ENCODE measurements around the gene CACNA1C.
"Not testable (repeated sequence)": the region's sequence is repeated elsewhere in the genome, so short reads cannot be mapped to it uniquely, and the experiment has no call there.

Gene CACNA1C

GRCh38 chr12:2664721-2665577, 612.2 kb downstream of the CACNA1C start:
- DNase-seq, result no peak

DNA sequence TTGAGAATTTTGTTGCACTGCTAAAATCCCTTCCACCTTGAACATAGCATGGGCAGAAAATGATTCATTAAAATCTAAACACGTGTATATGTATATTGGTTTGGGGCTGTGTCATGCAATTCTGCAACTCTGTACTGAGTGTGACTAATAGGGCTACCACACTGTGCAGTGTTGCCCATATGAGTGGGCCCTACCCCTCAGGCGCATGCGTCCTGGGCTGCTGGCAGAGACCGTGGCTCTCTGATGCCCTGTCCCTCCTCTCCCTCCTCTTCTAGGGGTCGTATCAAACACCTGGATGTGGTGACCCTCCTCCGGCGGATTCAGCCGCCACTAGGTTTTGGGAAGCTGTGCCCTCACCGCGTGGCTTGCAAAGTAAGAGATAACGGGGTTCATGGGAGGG, 613.6 kb downstream of the CACNA1C start:
- DNase-seq, result no peak

DNA sequence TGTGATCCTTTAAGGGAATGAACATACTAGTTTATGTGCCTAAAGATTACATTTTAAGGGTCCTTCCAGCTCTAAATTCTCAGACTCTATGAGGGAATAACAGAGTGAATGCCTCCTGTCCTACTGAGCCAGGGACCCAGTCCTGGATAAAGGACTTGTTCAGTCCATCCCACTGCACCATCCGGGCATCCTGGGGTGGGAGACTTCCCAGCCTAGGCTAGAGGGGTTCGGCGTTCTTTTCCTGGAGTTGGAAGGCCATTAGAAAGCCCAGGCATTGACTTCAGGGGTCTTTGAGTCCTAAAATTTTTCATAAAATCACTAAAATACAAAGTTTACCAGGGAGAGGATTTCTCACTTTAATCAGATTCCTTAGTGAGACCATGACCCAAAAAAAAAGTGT, 614.1 kb downstream of the CACNA1C start:
- no peak for DNase-seq

DNA sequence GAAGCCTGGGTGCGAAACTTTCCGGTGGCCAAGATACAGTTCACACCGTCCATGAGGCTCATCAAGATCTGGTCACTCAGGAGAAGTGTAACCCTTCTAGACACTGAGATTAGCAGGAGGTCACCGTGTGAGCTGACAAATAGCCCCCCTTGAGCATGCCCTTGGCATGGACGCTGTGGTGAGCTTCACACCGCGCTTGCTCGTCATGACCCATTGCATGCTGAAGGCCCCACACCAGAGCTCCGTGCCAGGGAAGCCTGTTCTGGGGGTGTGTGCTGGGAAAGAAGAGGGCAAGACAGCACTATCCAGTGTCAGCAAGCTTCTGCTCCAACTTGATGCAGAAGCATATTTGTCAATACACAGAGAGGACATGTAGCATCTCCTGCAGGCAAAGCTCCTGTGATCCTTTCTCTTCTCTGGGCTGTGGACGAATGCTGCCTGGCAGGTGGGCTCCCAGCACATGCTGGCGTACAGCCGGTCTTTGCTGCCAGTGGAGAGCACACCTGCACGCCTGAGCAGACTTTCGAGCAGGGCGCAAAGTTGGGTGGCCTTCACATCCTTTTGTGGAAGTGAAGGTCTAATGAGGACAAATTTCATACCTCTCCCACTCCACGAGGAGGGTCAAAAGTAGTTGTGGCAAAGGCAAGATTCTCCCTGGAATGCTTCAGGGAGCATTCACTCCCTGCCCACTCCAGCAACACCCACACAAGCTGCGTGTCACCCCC, 615.1 kb downstream of the CACNA1C start:
- no peak for DNase-seq

- DNase-seq, result no peak
These were observed 616.0 kb downstream of the CACNA1C start for GRCh38 chr12:2668816-2669215.

DNA sequence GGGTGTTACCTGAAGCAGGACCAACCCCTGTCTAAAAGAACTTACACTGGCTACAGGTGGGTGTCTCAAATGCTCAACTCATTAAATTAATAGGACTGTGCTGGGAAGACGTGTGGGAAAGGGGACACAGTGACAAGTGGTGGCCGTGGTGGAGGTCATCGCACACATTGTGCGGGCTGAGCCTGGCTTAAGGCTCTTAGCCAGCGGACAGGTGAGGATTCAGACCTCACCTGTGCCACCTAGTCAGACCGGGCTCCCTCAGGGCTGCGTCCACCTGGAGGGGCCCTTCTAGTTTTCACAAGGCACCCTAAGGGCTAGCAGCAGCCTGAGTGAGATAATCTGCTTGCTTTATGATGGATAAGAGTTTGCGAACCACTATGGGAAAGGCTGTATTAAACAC, 616.8 kb downstream of the CACNA1C start:
- DNase-seq, result no peak

GRCh38 chr12:2672863-2673262, 620.1 kb downstream of the CACNA1C start:
- no peak for DNase-seq

- DNase-seq, result no peak
These were observed 621.4 kb downstream of the CACNA1C start for GRCh38 chr12:2673966-2674810.

DNA sequence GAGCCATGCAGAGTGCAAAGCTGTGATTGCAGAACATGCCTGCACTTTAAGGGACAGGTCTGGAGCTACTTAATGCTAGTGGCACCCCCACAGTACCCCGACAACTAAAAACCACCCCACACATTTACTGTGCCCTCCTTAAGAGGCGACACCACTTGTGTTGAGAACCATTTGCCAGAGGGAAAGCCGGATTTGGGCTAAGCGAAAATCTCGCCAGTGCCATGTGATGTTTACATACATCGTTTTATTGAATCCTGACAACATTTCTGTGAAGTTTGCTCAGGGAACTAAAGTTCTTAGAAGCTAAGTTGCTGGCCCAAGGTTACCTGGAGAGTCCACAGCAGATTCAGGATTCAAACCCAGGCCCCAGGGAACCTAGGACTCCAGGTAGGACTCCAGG, 623.0 kb downstream of the CACNA1C start:
- no peak for DNase-seq

DNA sequence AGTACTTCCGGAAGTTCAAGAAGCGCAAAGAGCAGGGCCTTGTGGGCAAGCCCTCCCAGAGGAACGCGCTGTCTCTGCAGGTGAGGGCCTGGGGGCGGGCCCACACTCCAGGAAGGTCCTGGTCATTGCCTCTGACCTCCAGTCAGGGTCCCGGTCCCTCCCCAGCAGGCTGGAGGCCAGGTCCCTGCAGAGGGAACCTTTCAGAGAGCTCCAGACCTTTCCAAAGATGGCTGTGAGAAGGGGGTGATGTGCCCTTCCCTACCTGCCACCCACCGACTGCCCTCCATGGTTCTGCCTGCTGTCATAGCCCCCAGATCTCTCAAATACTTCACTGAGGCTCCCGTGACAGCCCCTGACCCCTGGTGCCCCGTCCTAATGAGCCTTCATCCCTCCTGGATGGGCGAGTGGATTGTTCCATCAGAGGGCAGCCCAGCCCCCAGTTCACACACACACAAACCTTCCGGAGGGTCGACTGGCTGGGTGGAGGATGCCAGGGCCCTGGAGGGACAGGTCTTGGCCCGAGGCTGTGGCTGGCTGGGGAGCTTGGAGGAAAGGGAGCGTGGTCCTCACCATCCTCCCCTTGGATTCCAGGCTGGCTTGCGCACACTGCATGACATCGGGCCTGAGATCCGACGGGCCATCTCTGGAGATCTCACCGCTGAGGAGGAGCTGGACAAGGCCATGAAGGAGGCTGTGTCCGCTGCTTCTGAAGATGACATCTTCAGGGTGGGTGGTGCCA, 624.5 kb downstream of the CACNA1C start:
- DNase-seq, result no peak

- no peak for DNase-seq
These were observed 625.6 kb downstream of the CACNA1C start for GRCh38 chr12:2678426-2678825.

DNA sequence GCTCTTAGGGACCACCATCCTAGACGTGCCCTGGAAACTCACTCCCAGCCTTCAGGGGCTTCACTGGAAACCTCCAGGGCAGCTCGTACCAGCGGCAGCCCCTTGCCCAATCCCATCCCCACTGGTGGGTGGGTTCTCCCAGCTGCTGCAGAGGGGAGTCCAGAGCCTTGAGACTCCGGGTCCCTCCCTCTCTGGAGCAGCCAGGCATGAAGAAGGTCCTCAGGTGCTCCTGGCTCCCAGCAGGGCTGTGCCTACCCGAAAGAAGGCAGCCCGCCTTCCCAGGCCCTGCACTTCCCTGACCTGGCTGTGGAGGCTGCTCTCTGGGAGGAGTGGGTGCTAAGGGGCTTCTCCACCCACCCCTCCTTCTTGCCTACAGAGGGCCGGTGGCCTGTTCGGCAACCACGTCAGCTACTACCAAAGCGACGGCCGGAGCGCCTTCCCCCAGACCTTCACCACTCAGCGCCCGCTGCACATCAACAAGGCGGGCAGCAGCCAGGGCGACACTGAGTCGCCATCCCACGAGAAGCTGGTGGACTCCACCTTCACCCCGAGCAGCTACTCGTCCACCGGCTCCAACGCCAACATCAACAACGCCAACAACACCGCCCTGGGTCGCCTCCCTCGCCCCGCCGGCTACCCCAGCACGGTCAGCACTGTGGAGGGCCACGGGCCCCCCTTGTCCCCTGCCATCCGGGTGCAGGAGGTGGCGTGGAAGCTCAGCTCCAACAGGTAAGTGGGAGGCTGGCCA, 626.5 kb downstream of the CACNA1C start:
- DNase-seq, result no peak

DNA sequence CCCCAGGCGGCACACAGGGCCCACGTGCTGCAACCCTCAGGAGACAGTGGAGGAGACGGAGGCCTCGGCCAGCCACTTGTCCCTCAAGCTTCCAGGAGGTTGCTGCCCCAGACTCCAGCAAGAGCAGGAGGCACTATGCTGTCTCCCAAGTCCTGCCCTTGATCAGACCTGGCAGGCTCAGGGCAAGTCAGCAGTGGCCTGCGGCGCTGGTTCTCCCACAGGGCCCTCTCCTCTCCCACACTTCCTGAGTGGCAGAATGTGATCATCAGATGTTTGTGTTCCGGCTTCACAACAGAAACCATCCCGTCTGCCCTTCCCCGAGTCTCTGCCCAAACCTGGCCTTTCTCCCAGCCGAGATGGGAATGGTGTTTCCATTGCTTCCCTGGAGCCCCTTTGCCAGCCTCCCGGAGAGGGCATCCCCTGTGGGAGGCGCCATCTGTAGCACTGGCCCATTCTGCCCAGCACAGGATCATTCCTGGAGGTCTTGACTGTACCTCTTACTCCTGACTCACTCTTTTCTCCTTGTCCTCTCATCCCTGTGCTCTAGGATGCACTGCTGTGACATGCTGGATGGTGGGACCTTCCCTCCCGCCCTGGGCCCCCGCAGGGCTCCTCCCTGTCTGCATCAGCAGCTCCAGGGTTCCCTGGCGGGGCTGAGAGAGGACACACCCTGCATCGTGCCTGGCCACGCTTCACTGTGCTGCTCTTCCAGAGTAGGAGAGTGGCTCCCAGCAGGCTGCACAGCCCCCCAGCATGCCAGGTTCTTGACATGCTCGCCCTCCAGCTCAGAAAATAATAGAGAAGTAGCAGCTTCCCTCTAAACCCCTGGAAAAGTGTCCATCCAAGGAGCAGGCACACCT, 627.3 kb downstream of the CACNA1C start:
- DNase-seq, result no peak

DNA sequence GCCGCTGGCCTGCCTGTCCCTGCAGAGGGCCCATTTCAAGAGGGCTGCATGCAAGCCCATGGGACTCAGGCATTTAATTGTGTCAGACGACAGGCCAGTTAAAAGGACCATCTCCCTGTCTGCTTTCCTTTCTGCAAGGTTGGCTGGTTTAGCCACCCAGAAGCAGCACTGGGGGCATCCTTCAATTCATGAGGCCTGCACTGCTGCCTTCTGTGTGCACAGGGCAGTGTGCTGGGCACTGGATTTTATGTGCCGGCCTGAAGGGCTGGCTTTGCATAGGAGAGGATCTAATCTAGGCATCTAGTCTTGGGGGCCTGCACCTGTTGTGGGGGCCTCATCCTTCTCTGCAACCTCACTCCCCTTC, 627.9 kb downstream of the CACNA1C start:
- DNase-seq, result no peak

DNA sequence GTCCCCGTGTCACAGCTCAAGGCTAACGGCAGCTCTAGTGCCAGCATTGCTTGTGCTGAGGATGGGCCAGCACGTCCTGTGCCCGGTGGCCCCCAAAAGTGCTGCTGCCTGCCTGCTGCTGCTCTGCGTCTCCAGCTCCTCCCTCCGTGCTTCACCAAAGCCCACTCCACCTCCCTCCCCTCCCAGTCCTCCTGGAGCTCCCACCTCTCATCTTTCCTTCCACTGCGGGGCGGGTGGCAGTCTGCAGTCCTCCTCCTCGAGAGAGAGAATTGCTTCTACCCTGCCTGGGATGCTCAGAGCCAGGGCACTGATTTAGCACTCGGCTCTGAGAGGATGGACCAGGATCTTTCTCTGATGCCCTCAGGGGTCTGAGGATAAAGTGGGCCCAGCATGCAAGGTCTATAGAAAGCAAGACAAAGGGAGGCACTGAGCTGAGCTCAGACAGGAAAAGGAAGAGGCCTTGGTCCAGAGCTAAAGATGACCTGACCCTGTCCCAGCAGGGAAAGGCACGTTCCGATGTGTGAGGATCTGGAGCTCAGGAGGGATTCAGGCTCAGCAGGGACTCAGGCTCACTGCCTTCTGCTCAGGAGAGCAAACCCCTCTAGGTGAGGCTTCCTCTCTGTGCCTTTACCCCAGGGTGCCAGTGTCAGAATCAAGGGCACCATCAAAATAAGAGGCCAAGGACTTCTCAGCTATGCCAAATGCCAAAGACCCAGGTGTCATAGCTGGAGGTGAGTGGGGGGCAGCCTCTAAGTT, 628.8 kb downstream of the CACNA1C start:
- no peak for DNase-seq

- DNase-seq, result no peak
These were observed 629.8 kb downstream of the CACNA1C start for GRCh38 chr12:2682296-2683251.

DNA sequence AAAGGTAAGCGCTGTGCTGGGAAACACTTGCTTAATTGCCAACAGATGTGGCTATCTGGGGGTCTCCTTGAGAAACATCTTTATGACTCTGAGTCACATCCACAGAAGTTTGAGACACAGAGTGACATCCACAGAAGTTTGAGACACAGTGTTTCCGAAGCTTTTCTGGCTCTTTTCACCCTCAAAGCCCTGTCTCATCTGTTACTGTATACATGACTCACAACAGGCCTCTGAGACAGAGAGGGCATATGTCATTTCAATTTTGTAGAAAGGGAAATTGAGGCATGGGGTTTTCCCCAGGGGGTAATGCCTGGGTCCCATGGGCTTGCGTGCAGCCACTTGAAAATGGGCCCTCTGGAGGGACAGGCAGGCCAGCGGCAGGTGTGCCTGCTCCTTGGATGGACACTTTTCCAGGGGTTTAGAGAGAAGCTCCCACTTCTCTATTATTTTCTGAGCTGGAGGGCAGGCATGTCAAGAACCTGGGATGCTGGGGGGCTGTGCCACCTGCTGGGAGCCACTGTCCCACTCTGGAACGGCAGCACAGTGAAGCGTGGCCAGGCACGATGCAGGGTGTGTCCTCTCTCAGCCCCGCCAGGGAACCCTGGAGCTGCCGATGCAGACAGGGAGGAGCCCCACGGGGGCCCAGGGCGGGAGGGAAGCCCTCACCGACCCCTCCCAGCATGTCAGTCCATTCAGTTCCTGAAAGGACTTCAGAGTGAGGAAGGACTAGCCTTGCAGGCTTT, 630.7 kb downstream of the CACNA1C start:
- no peak for DNase-seq

GRCh38 chr12:2684026-2684325, 631.2 kb downstream of the CACNA1C start:
- DNase-seq, result not testable (repeated sequence)

Data from NCI-H524 treated with DMSO at 0.1 percent for 48 hours (cell line).